Keratinocyte (primary cell): ENCODE results near the gene GRAMD1B.

Experiments
- EZH2 ChIP-seq: IDR thresholded peaks from one replicate; pipeline ENCODE4 v1.6.1; 2012; ENCODE audit warnings: inconsistent platforms, mild to moderate bottlenecking, low read length, moderate library complexity
- TF ChIP-seq, protein P1 (sequence below), 3 experiments: IDR thresholded peaks in 1 of 3; conservative IDR thresholded peaks in 1 of 3; optimal IDR thresholded peaks in 1 of 3; 2 replicates in 2 of 3; 3 replicates in 1 of 3; pipeline versions ENCODE3 to v1.5.1; 2011; ENCODE audit warnings: low read length in 3 of 3, mild to moderate bottlenecking in 3 of 3, moderate library complexity in 2 of 3, control low read depth in 1 of 3, inconsistent platforms in 1 of 3; ENCODE audit not compliant: insufficient read depth in 2 of 3; ENCODE audit errors: extremely low read depth in 1 of 3

- TF ChIP-seq, protein P1, sequence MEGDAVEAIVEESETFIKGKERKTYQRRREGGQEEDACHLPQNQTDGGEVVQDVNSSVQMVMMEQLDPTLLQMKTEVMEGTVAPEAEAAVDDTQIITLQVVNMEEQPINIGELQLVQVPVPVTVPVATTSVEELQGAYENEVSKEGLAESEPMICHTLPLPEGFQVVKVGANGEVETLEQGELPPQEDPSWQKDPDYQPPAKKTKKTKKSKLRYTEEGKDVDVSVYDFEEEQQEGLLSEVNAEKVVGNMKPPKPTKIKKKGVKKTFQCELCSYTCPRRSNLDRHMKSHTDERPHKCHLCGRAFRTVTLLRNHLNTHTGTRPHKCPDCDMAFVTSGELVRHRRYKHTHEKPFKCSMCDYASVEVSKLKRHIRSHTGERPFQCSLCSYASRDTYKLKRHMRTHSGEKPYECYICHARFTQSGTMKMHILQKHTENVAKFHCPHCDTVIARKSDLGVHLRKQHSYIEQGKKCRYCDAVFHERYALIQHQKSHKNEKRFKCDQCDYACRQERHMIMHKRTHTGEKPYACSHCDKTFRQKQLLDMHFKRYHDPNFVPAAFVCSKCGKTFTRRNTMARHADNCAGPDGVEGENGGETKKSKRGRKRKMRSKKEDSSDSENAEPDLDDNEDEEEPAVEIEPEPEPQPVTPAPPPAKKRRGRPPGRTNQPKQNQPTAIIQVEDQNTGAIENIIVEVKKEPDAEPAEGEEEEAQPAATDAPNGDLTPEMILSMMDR (optimal IDR thresholded peaks at IDR 0.05 in 1 of 3, IDR thresholded peaks at IDR 0.05 in 1 of 3, conservative IDR thresholded peaks at IDR 0.05 in 1 of 3; ENCODE audit: extremely low read depth in 1 of 3, insufficient read depth in 2 of 3, low read length in 3 of 3) = no peak
- TF ChIP-seq EZH2 = no peak
These were observed 9.5 kb downstream of the GRAMD1B start for GRCh38 chr11:123439616-123440015.
